Right atrium auricular region (tissue), 2 donors: ENCODE measurements around the gene SOBP. TPM values are rescaled to one million over a fixed set of nuclear protein-coding genes. Genes with fewer than 3 reads are reported as not detected.
A peak's percentile ranks its signal among the peaks of the same experiment; 100 is the strongest.

ENCODE experiments used
- DNase-seq: peaks from one replicate; pipeline ENCODE4 v3.0.0-alpha.2; 2019; ENCODE audit warnings: low spot score
- H3K27ac ChIP-seq, 2 donors: fragments of 200-600 bp; sonication (generic); 1 replicate in 1 of 2; 2 replicates in 1 of 2; pipeline ENCODE4 v1.5.1; 2016 to 2019
- H3K27me3 ChIP-seq, 2 donors: fragments of 200-600 bp; sonication (generic); one replicate each; pipeline versions ENCODE4 v1.5.1 to v1.6.0; 2017 to 2019
- H3K36me3 ChIP-seq: fragments of 200-600 bp; sonication (generic); one replicate; pipeline ENCODE4 v1.5.1; 2016
- H3K4me1 ChIP-seq, 2 donors: fragments of 200-600 bp; sonication (generic); one replicate each; pipeline versions ENCODE4 v1.5.1 to v1.6.0; 2017 to 2019
- H3K4me3 ChIP-seq, 2 donors: fragments of 200-600 bp; sonication (generic); 1 replicate in 1 of 2; 2 replicates in 1 of 2; pipeline ENCODE4 v1.5.1; 2017 to 2019; ENCODE audit warnings: mild to moderate bottlenecking in 1 of 2, moderate library complexity in 1 of 2
- H3K9me3 ChIP-seq, 2 donors: fragments of 200-600 bp; sonication (generic); one replicate each; pipeline ENCODE4 v1.5.1; 2019
- total RNA-seq, 2 donors: library from RNA; depleted of rRNA; stranded (reverse); fragments of >200 nt; gene quantifications; one replicate each; pipeline ENCODE4 v1.1.0, GENCODE V29; 2016
- TF ChIP-seq, protein P1 (sequence below), 2 donors: fragments of 200-600 bp; sonication (generic); IDR thresholded peaks; one replicate each; pipeline ENCODE4 v1.5.1; 2019; ENCODE audit warnings: antibody characterized with exemption in 2 of 2

SOBP gene
- total RNA-seq, 2 donors from 2014 or later, result 8.2 to 8.5 TPM

DNA sequence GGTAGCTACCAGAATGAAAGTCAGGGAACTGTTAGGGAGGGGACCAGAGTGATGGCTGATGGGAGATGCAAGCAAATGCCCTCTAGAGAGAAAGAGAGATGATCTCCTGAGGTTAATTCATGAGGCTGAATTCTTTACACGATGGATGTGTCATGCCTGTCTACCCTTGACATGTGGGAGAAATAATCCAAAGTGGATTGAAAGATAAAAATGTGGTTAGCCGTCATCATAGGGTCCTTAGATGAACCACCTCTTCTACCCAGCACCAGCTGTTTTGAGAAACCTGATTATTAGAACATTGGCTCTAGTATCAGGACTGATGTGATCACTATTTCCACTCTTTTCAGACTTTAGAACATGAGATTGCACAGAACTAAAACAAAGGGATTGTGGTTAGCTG lies 53.6 kb downstream of the SOBP start:
- peaks cover 0 to 28% of the 10 kb centered on the region in 2 donors for H3K4me1 ChIP-seq
- no peaks in the 10 kb centered on the region for H3K9me3 ChIP-seq
- peak overlapping the region; percentile 52 to 70 for H3K27ac ChIP-seq
- H3K4me3 ChIP-seq, result no peak overlapping the region
- DNase-seq, result no peak
- H3K27me3 ChIP-seq, result no peaks in the 10 kb centered on the region
- no peaks in the 10 kb centered on the region for H3K36me3 ChIP-seq
- TF ChIP-seq, protein P1, sequence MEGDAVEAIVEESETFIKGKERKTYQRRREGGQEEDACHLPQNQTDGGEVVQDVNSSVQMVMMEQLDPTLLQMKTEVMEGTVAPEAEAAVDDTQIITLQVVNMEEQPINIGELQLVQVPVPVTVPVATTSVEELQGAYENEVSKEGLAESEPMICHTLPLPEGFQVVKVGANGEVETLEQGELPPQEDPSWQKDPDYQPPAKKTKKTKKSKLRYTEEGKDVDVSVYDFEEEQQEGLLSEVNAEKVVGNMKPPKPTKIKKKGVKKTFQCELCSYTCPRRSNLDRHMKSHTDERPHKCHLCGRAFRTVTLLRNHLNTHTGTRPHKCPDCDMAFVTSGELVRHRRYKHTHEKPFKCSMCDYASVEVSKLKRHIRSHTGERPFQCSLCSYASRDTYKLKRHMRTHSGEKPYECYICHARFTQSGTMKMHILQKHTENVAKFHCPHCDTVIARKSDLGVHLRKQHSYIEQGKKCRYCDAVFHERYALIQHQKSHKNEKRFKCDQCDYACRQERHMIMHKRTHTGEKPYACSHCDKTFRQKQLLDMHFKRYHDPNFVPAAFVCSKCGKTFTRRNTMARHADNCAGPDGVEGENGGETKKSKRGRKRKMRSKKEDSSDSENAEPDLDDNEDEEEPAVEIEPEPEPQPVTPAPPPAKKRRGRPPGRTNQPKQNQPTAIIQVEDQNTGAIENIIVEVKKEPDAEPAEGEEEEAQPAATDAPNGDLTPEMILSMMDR (IDR thresholded peaks at IDR 0.05), result no peak

DNA sequence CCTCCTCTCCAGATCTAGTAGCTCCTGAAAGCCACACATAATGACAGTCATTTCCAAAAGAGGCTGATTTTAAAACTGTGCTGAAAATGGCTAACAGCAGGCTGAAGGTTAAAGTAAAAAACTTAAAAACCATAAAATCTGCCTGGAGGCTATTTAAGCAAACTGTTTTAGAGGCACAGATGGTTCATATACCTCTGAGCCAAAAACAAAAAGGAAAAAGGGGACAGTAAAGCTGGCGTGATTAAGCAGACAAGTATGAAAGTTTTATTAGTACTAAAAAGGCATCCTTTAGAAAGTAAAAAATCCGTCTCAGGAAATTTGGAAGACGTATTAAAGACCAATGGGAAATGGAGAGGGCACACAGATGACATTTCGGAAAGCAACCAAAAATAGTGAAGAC lies 55.8 kb downstream of the SOBP start:
- no peak for DNase-seq
- no peak overlapping the region for H3K27ac ChIP-seq
- TF ChIP-seq, protein P1 (IDR thresholded peaks at IDR 0.05), result no peak
- H3K4me1 ChIP-seq, result peaks cover 0 to 28% of the 10 kb centered on the region in 2 donors
- no peaks in the 10 kb centered on the region for H3K27me3 ChIP-seq
- no peaks in the 10 kb centered on the region for H3K36me3 ChIP-seq
- H3K4me3 ChIP-seq, result no peak overlapping the region
- no peaks in the 10 kb centered on the region for H3K9me3 ChIP-seq

DNA sequence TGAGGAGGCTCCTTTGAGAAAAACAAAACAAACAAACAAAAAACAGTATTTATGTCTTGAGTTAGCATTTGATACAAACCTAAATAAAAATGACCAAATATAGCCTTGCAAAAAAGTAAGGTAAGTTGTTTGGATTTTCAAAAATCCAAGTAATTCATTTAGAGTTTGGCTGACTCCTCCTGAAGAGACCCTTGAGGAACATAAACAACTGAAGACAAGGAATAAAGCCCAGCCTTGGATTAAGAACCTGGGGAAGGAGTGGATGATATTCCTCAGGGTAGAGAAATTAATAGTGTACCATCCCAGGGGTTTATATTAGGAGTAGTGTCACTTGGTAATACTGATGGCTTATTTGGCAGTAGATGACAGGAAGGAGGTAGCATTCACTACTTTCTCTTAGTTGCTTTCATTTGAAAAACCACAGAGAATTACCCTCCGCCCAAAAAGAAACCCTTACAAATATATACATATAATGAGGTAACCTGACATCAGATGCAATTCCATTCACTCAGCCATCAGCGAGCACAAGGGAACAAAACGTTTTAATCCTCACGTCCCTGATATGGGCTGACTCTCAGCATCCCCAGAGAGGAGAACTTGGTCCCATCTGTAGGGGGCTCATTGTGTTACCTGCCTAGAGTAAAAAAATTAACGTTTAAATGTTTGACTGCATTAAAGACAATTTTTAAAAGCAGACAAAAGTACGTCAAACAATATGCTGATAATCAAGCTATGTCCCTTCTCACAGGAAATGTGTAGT lies 57.0 kb downstream of the SOBP start:
- TF ChIP-seq, protein P1 (IDR thresholded peaks at IDR 0.05), result no peak
- no peak overlapping the region for H3K27ac ChIP-seq
- no peaks in the 10 kb centered on the region for H3K36me3 ChIP-seq
- no peaks in the 10 kb centered on the region for H3K27me3 ChIP-seq
- DNase-seq, result no peak
- no peaks in the 10 kb centered on the region for H3K9me3 ChIP-seq
- H3K4me3 ChIP-seq, result no peak overlapping the region
- H3K4me1 ChIP-seq, result peaks cover 0 to 26% of the 10 kb centered on the region in 2 donors

DNA sequence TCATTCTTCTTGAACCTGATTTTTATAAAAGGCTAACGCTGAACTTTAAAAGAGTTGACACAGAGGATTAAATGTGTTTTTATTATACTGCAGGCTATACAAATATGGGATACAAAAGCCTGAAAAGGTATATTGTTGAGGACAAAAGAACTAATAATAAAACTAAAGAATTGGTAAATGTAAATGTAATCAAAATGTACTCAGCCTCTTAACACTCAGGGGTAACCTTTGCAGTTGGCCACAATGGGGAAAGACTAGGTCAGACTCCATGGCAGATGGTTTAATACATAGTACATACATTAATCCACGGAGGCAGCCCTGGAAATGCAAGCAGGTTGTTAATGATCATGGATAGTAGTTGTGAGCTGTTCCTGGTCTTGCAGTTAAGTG lies 57.5 kb downstream of the SOBP start:
- DNase-seq, result no peak
- TF ChIP-seq, protein P1 (IDR thresholded peaks at IDR 0.05), result no peak
- Histone ChIP-seq H3K9me3 (no peaks in the 10 kb centered on the region), H3K27me3 (no peaks in the 10 kb centered on the region), H3K27ac (no peak overlapping the region), H3K4me3 (no peak overlapping the region), H3K4me1 (peaks cover 0 to 20% of the 10 kb centered on the region in 2 donors), H3K36me3 (no peaks in the 10 kb centered on the region)

DNA sequence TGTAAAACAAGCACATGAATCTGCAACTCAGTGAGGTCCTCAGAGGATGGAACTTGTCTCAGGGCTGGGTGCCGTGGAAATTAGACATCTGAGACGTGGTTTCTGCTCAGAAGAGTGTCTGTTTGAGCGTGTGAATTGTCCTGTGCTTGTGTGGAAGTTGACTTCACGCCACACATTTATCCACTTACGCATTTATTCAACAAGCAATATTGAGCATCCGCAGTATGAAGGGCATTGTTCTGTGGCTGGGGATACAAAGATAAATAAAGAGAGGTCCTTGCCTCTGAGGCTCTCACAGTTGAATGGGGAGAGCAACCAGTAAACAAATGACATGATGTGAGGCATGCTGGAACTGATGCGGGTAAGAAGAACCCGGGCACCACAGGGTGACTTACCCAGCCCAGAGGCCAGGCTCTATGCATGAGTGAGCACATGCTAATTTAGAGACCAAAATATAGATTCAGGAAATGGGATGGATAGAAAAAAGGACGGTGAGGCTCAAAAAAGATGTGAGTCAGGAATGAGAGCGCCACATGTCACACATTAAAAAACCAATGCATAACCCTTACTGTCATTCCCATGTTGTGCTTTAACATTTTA lies 60.4 kb downstream of the SOBP start:
- no peak overlapping the region for H3K4me3 ChIP-seq
- no peak overlapping the region for H3K27ac ChIP-seq
- peaks cover 0 to 5% of the 10 kb centered on the region in 2 donors for H3K4me1 ChIP-seq
- H3K9me3 ChIP-seq, result no peaks in the 10 kb centered on the region
- no peaks in the 10 kb centered on the region for H3K27me3 ChIP-seq
- no peaks in the 10 kb centered on the region for H3K36me3 ChIP-seq
- TF ChIP-seq, protein P1 (IDR thresholded peaks at IDR 0.05), result no peak
- DNase-seq, result no peak
